Activated T-helper 2 cell treated with anti-CD3 and anti-CD28 coated beads, Interferon-gamma antibody, Interleukin-2, Interleukin-4, amounts not matched to agents 10 μg/mL and 5 μg/mL and 100 μg/mL, durations not matched to agents 14 hours and 24 hours and 36 hours (primary cell): ENCODE results near the gene TRPM5. TPM values are rescaled to one million over a fixed set of nuclear protein-coding genes. Genes with fewer than 3 reads are reported as not detected.

ENCODE experiments used
- DNase-seq: peaks from one replicate; pipeline ENCODE4 v3.0.0; 2021; ENCODE audit warnings: low spot score
- H3K27ac Mint-ChIP-seq: one replicate; pipeline ENCODE4 v1.8.0; 2021; ENCODE audit warnings: mixed read lengths
- H3K27me3 Mint-ChIP-seq: one replicate; pipeline ENCODE4 v1.8.0; 2021; ENCODE audit warnings: low read depth, mixed read lengths
- H3K36me3 Mint-ChIP-seq: one replicate; pipeline ENCODE4 v1.8.0; 2021; ENCODE audit warnings: low read depth, mixed read lengths
- H3K4me1 Mint-ChIP-seq: one replicate; pipeline ENCODE4 v1.8.0; 2021; ENCODE audit warnings: low read depth, mixed read lengths
- H3K4me3 Mint-ChIP-seq: one replicate; pipeline ENCODE4 v1.8.0; 2021; ENCODE audit warnings: low read depth, mild to moderate bottlenecking, moderate library complexity, mixed read lengths
- H3K9me3 Mint-ChIP-seq: one replicate; pipeline ENCODE4 v1.8.0; 2021; ENCODE audit warnings: mixed read lengths
- intact Hi-C: fragments of 100-400 bp; cut with micrococcal nuclease; formaldehyde crosslinking; loops from one replicate; pipeline ENCODE4 v1.15.1; 2023
- total RNA-seq: library from RNA; stranded (reverse); gene quantifications from 2 replicates; pipeline ENCODE4 v1.2.3, GENCODE V29; 2022

Gene TRPM5
- total RNA-seq, 1 donor from 2014 or later = not detected

DNA sequence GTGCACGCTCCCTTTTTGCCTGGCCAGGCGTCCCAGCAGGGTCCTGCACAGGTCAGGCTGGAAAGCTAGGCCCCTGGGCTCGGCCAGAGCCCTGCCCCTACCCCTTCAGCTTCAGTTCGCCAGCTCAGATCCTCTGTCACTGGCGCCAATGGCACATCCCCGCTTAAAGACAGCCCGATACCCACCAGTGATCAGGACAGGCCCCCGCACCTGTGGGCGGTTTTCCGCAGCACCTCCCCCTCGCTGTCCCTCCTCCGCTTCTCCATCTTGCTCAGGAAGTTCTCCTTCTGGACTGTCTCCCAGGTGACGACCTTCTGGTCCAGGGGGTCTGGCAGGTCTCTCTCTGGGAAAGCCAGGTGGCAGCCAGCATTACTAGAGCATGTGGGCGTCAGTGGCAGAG is 37.9 kb downstream of the TRPM5 start:
- no peak overlapping the region for H3K27ac Mint-ChIP-seq
- DNase-seq = no peak
- no peaks in the 10 kb centered on the region for H3K9me3 Mint-ChIP-seq
- H3K4me1 Mint-ChIP-seq = peaks cover 1% of the 10 kb centered on the region
- H3K4me3 Mint-ChIP-seq = no peak overlapping the region
- intact Hi-C loops = loop anchor here (10.0 kb wide), 1 partner anchor 1022 kb away; the partner anchor contains the start of gene BRSK2
- no peaks in the 10 kb centered on the region for H3K27me3 Mint-ChIP-seq
- peaks cover 13% of the 10 kb centered on the region for H3K36me3 Mint-ChIP-seq

- Mint-ChIP-seq H3K4me1 (peaks cover 3% of the 10 kb centered on the region), H3K27ac (no peak overlapping the region), H3K9me3 (no peaks in the 10 kb centered on the region), H3K36me3 (peaks cover 15% of the 10 kb centered on the region), H3K27me3 (no peaks in the 10 kb centered on the region), H3K4me3 (no peak overlapping the region)
- intact Hi-C loops = loop anchor here (5.0 to 10.0 kb wide), 3 partner anchors 207 to 1393 kb away; partner anchors contain the start of genes BRSK2 and NUP98
- DNase-seq = no peak
Measured at GRCh38 chr11:2404735-2405196, 39.5 kb downstream of the TRPM5 start.

DNA sequence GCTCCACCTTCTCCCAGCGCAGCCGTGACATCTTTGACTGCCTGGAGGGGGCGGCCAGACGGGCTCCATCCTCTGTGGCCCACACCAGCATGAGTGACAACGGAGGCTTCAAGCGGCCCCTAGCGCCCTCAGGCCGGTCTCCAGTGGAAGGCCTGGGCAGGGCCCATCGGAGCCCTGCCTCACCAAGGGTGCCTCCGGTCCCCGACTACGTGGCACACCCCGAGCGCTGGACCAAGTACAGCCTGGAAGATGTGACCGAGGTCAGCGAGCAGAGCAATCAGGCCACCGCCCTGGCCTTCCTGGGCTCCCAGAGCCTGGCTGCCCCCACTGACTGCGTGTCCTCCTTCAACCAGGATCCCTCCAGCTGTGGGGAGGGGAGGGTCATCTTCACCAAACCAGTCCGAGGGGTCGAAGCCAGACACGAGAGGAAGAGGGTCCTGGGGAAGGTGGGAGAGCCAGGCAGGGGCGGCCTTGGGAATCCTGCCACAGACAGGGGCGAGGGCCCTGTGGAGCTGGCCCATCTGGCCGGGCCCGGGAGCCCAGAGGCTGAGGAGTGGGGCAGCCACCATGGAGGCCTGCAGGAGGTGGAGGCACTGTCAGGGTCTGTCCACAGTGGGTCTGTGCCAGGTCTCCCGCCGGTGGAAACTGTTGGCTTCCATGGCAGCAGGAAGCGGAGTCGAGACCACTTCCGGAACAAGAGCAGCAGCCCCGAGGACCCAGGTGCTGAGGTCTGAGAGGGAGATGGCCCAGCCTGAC is 41.2 kb downstream of the TRPM5 start:
- Mint-ChIP-seq H3K27me3 (no peaks in the 10 kb centered on the region), H3K27ac (no peak overlapping the region), H3K36me3 (peaks cover 15% of the 10 kb centered on the region), H3K4me1 (peaks cover 6% of the 10 kb centered on the region), H3K9me3 (no peaks in the 10 kb centered on the region), H3K4me3 (peak overlapping the region; percentile 95)
- no peak for DNase-seq
- intact Hi-C loops = loop anchor here (5.0 to 10.0 kb wide), 3 partner anchors 206 to 1394 kb away; partner anchors contain the start of genes BRSK2 and NUP98

DNA sequence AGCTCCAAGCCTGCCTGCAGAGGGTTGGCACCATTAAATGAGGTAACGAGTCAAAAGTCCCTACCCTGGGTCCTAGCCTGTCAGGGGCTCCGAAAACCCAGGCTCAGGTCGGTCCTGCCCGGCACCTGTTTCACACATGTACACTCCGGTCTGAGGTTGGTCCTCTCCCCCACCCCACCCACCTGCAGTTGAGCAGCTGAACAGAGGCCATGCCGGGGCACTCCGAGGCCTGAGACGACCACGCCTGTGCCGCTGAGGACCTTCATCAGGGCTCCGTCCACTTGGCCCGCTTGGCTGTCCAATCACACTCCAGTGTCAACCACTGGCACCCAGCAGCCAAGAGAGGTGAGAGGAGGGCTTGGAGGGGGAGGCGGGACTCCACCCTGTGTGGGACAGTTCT is 42.2 kb downstream of the TRPM5 start:
- H3K4me1 Mint-ChIP-seq = peaks cover 8% of the 10 kb centered on the region
- H3K36me3 Mint-ChIP-seq = peaks cover 20% of the 10 kb centered on the region
- intact Hi-C loops = loop anchor here (5.0 to 10.0 kb wide), 3 partner anchors 205 to 1395 kb away; partner anchors contain the start of genes BRSK2 and NUP98
- peak overlapping the region; percentile 95 for H3K4me3 Mint-ChIP-seq
- no peak overlapping the region for H3K27ac Mint-ChIP-seq
- no peaks in the 10 kb centered on the region for H3K27me3 Mint-ChIP-seq
- no peaks in the 10 kb centered on the region for H3K9me3 Mint-ChIP-seq
- DNase-seq = no peak

- H3K4me3 Mint-ChIP-seq = peak overlapping the region; percentile 95
- DNase-seq = no peak
- H3K27me3 Mint-ChIP-seq = no peaks in the 10 kb centered on the region
- H3K36me3 Mint-ChIP-seq = peaks cover 24% of the 10 kb centered on the region
- H3K9me3 Mint-ChIP-seq = no peaks in the 10 kb centered on the region
- peak overlapping the region; percentile 77 for H3K27ac Mint-ChIP-seq
- intact Hi-C loops = loop anchor here (5.0 to 10.0 kb wide), 3 partner anchors 204 to 1396 kb away; partner anchors contain the start of genes BRSK2 and NUP98
- H3K4me1 Mint-ChIP-seq = peaks cover 8% of the 10 kb centered on the region
Measured at GRCh38 chr11:2401436-2401984, 42.8 kb downstream of the TRPM5 start.

- intact Hi-C loops = loop anchor here (1.0 to 10.0 kb wide), 6 partner anchors 24 to 1396 kb away; partner anchors contain the start of genes BRSK2, CD81, KCNQ1 and NUP98
- peak overlapping the region; percentile 77 for H3K27ac Mint-ChIP-seq
- no peaks in the 10 kb centered on the region for H3K9me3 Mint-ChIP-seq
- H3K27me3 Mint-ChIP-seq = no peaks in the 10 kb centered on the region
- peaks cover 8% of the 10 kb centered on the region for H3K4me1 Mint-ChIP-seq
- H3K36me3 Mint-ChIP-seq = peaks cover 27% of the 10 kb centered on the region
- peak overlapping the region; percentile 95 for H3K4me3 Mint-ChIP-seq
- DNase-seq = no peak
Measured at GRCh38 chr11:2400762-2401435, 43.4 kb downstream of the TRPM5 start.

GRCh38 chr11:2400069-2400761 is 44.1 kb downstream of the TRPM5 start, which contains the start of gene TSSC4:
TSSC4 (plus strand) TSS chr11:2400750; CDS start chr11:2402634, 1,884 bp downstream.
- Mint-ChIP-seq H3K27me3 (no peaks in the 10 kb centered on the region), H3K9me3 (no peaks in the 10 kb centered on the region), H3K4me1 (peaks cover 8% of the 10 kb centered on the region), H3K4me3 (peak within 1 kb of the TSS; percentile 95), H3K36me3 (peaks cover 27% of the 10 kb centered on the region), H3K27ac (peak within 1 kb of the TSS; percentile 83)
- intact Hi-C loops = loop anchor here (1.0 to 10.0 kb wide), 6 partner anchors 23 to 1397 kb away; partner anchors contain the start of genes BRSK2, CD81, KCNQ1 and NUP98
- DNase-seq = peak; percentile 100

DNA sequence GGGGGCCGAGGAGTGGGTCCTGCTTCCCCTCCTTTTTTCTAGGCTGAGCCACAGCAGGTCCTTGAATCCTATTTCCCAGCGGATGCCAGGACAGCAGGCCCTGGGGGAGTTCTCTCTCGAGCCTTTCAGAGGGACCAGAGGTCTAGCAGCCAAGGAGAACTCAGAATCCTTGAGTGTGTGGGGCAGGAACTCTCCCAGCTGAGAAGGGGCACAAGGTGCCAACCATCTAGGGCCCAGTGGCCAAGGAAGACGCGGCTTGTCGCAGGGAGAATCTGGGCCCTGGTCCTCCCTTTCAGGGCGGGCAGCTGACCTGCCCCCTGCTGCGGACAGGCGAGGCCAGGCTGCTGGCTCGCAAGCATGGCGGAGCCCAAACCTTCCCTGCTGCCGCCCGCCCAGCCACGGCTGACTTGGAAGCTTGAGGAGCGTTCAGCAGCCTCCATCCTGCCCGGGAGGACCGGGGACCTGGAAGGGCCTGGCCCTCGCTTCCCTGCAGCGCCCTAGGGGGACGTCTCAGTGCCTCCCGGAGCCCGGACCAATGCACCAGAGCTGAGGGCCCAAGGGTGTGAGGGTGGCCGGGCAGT is 44.7 kb downstream of the TRPM5 start:
- Mint-ChIP-seq H3K4me1 (peaks cover 8% of the 10 kb centered on the region), H3K36me3 (peaks cover 27% of the 10 kb centered on the region), H3K27me3 (no peaks in the 10 kb centered on the region), H3K4me3 (peak overlapping the region; percentile 95), H3K9me3 (no peaks in the 10 kb centered on the region), H3K27ac (peak overlapping the region; percentile 83)
- intact Hi-C loops = loop anchor here (1.0 to 10.0 kb wide), 6 partner anchors 22 to 1398 kb away; partner anchors contain the start of genes BRSK2, CD81, KCNQ1 and NUP98
- DNase-seq = no peak

GRCh38 chr11:2398664-2399355 is 45.5 kb downstream of the TRPM5 start:
- intact Hi-C loops = no loop called here
- H3K4me1 Mint-ChIP-seq = peaks cover 8% of the 10 kb centered on the region
- H3K9me3 Mint-ChIP-seq = no peaks in the 10 kb centered on the region

GRCh38 chr11:2397005-2397404 is 47.3 kb downstream of the TRPM5 start:
- no peak overlapping the region for H3K4me3 Mint-ChIP-seq
- no peak overlapping the region for H3K27ac Mint-ChIP-seq

More at GRCh38 chr11:2398664-2399355, 45.5 kb downstream of the TRPM5 start:
- Mint-ChIP-seq H3K27ac (peak overlapping the region; percentile 83), H3K4me3 (peak overlapping the region; percentile 95), H3K27me3 (no peaks in the 10 kb centered on the region), H3K36me3 (peaks cover 25% of the 10 kb centered on the region)
- no peak for DNase-seq

DNA sequence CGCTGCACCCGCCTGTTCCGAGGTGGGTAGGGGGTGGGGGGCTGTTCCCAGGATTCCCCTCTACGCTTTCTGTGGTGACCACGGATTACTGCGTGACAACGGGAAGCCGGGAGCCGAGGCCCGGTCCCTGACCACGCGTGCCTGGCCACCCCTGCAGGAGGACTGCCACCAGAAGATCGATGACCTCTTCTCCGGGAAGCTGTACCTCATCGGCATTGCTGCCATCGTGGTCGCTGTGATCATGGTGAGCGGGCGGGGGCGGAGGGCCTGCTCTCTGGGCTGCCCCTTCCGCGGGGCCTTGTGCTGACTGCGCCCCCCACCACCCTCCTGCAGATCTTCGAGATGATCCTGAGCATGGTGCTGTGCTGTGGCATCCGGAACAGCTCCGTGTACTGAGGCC is 47.8 kb downstream of the TRPM5 start:
- H3K9me3 Mint-ChIP-seq = no peaks in the 10 kb centered on the region
- intact Hi-C loops = no loop called here
- no peaks in the 10 kb centered on the region for H3K27me3 Mint-ChIP-seq
- H3K36me3 Mint-ChIP-seq = peaks cover 14% of the 10 kb centered on the region
- H3K27ac Mint-ChIP-seq = no peak overlapping the region
- no peak overlapping the region for H3K4me3 Mint-ChIP-seq
- H3K4me1 Mint-ChIP-seq = peaks cover 7% of the 10 kb centered on the region
- no peak for DNase-seq

More at GRCh38 chr11:2397005-2397404, 47.3 kb downstream of the TRPM5 start:
- no peak for DNase-seq
- Mint-ChIP-seq H3K27me3 (no peaks in the 10 kb centered on the region), H3K9me3 (no peaks in the 10 kb centered on the region), H3K4me1 (peaks cover 8% of the 10 kb centered on the region), H3K36me3 (peaks cover 16% of the 10 kb centered on the region)
- intact Hi-C loops = no loop called here
